Large intestine (tissue), 3 donors: ENCODE data around the gene MCTP2. TPM values are rescaled to one million over a fixed set of nuclear protein-coding genes. Genes with fewer than 3 reads are reported as not detected.

Experiments used
- DNase-seq, 2 donors: peaks; one replicate each; pipeline versions ENCODE4 v3.0.0 to v3.0.0-alpha.2; 2013
- H3K27ac ChIP-seq: one replicate; pipeline ENCODE4 v1.5.1; 2013; ENCODE audit warnings: low read length
- H3K27me3 ChIP-seq: 2 replicates; pipeline ENCODE4 v1.6.1; 2013; ENCODE audit warnings: low read length; ENCODE audit not compliant: control insufficient read depth, insufficient read depth
- H3K36me3 ChIP-seq: 2 replicates; pipeline ENCODE4 v1.6.1; 2013; ENCODE audit warnings: low read length; ENCODE audit not compliant: control insufficient read depth, insufficient read depth
- H3K4me1 ChIP-seq: one replicate; pipeline ENCODE4 v1.6.1; 2013; ENCODE audit warnings: low read length; ENCODE audit not compliant: control insufficient read depth, insufficient read depth
- H3K4me3 ChIP-seq: one replicate; pipeline ENCODE4 v1.5.1; 2013; ENCODE audit warnings: low read length
- H3K9me3 ChIP-seq: one replicate; pipeline ENCODE4 v1.6.1; 2013; ENCODE audit warnings: mild to moderate bottlenecking, low read depth, low read length, moderate library complexity; ENCODE audit not compliant: control insufficient read depth
- WGBS: methylation state at CpG from one replicate; pipeline ENCODE4 v1.1.5; 2013; ENCODE audit warnings: low lambda C conversion rate; ENCODE audit not compliant: insufficient coverage; 5-methylcytosine and 5-hydroxymethylcytosine counted together
- polyA plus RNA-seq: library from polyadenylated mRNA; unstranded; fragments of 120-200 nt; gene quantifications from one replicate; pipeline ENCODE4 v1.2.1, GENCODE V29; 2013

The MCTP2 gene
- polyA plus RNA-seq, 1 donor = 18.7 TPM

- no peak overlapping the region for H3K27ac ChIP-seq
- H3K36me3 ChIP-seq = no peaks in the 10 kb centered on the region
- H3K27me3 ChIP-seq = no peaks in the 10 kb centered on the region
- H3K9me3 ChIP-seq = no peaks in the 10 kb centered on the region
- H3K4me3 ChIP-seq = no peak overlapping the region
- H3K4me1 ChIP-seq = no peaks in the 10 kb centered on the region
- no peak for DNase-seq
Measured at GRCh38 chr15:94323076-94323475, 91.7 kb downstream of the MCTP2 start.

- no peaks in the 10 kb centered on the region for H3K9me3 ChIP-seq
- H3K27ac ChIP-seq = no peak overlapping the region
- peak; percentile 56 to 58 for DNase-seq
- H3K4me3 ChIP-seq = no peak overlapping the region
- no peaks in the 10 kb centered on the region for H3K27me3 ChIP-seq
- no peaks in the 10 kb centered on the region for H3K36me3 ChIP-seq
- 64% methylated on average over 2 of the region's 17 CpGs for WGBS
- H3K4me1 ChIP-seq = no peaks in the 10 kb centered on the region
Measured at GRCh38 chr15:94324117-94324826, 92.9 kb downstream of the MCTP2 start.

GRCh38 chr15:94324835-94325767 is 93.7 kb downstream of the MCTP2 start:
- Histone ChIP-seq H3K36me3 (no peaks in the 10 kb centered on the region), H3K4me1 (no peaks in the 10 kb centered on the region), H3K27me3 (no peaks in the 10 kb centered on the region), H3K27ac (no peak overlapping the region), H3K9me3 (no peaks in the 10 kb centered on the region), H3K4me3 (no peak overlapping the region)
- DNase-seq = no peak
- 100% methylated on average over 3 of the region's 15 CpGs for WGBS

- Histone ChIP-seq H3K36me3 (no peaks in the 10 kb centered on the region), H3K9me3 (no peaks in the 10 kb centered on the region), H3K4me3 (no peak overlapping the region), H3K4me1 (no peaks in the 10 kb centered on the region), H3K27me3 (no peaks in the 10 kb centered on the region), H3K27ac (no peak overlapping the region)
- DNase-seq = no peak
- WGBS = 80% methylated on average over 1 of the region's 2 CpGs
Measured at GRCh38 chr15:94327356-94327936, 96.1 kb downstream of the MCTP2 start.

- H3K36me3 ChIP-seq = no peaks in the 10 kb centered on the region
- no peak for DNase-seq
- no peak overlapping the region for H3K27ac ChIP-seq
- H3K27me3 ChIP-seq = no peaks in the 10 kb centered on the region
- no peaks in the 10 kb centered on the region for H3K4me1 ChIP-seq
- H3K4me3 ChIP-seq = no peak overlapping the region
- WGBS = no CpG with 5 or more reads among the region's 3 CpGs
- H3K9me3 ChIP-seq = no peaks in the 10 kb centered on the region
Measured at GRCh38 chr15:94331731-94332130, 100.4 kb downstream of the MCTP2 start.

- no peaks in the 10 kb centered on the region for H3K4me1 ChIP-seq
- no peak overlapping the region for H3K4me3 ChIP-seq
- no peak overlapping the region for H3K27ac ChIP-seq
- 100% methylated on average over 3 of the region's 3 CpGs for WGBS
- H3K36me3 ChIP-seq = no peaks in the 10 kb centered on the region
- DNase-seq = no peak
- H3K9me3 ChIP-seq = no peaks in the 10 kb centered on the region
- H3K27me3 ChIP-seq = no peaks in the 10 kb centered on the region
Measured at GRCh38 chr15:94335616-94336015, 104.3 kb downstream of the MCTP2 start.

- Histone ChIP-seq H3K27me3 (no peaks in the 10 kb centered on the region), H3K4me1 (no peaks in the 10 kb centered on the region), H3K27ac (no peak overlapping the region), H3K4me3 (no peak overlapping the region), H3K9me3 (no peaks in the 10 kb centered on the region), H3K36me3 (no peaks in the 10 kb centered on the region)
- DNase-seq = no peak
- 100% methylated on average over 3 of the region's 13 CpGs for WGBS
Measured at GRCh38 chr15:94336817-94337467, 105.6 kb downstream of the MCTP2 start.

GRCh38 chr15:94338243-94338846 is 107.0 kb downstream of the MCTP2 start:
- no peak for DNase-seq

GRCh38 chr15:94346282-94346681 is 114.9 kb downstream of the MCTP2 start:
- no peaks in the 10 kb centered on the region for H3K36me3 ChIP-seq
- H3K4me1 ChIP-seq = no peaks in the 10 kb centered on the region
- H3K4me3 ChIP-seq = no peak overlapping the region
- DNase-seq = no peak
- 60% methylated on average over 1 of the region's 4 CpGs for whole genome bisulfite sequencing
- no peak overlapping the region for H3K27ac ChIP-seq
- no peaks in the 10 kb centered on the region for H3K27me3 ChIP-seq
- no peaks in the 10 kb centered on the region for H3K9me3 ChIP-seq

More at GRCh38 chr15:94338243-94338846, 107.0 kb downstream of the MCTP2 start:
- Histone ChIP-seq H3K4me1 (no peaks in the 10 kb centered on the region), H3K27ac (no peak overlapping the region), H3K4me3 (no peak overlapping the region), H3K9me3 (no peaks in the 10 kb centered on the region), H3K36me3 (no peaks in the 10 kb centered on the region), H3K27me3 (no peaks in the 10 kb centered on the region)
- WGBS = no CpG with 5 or more reads among the region's 16 CpGs

- no CpG with 5 or more reads among the region's 2 CpGs for WGBS
- Histone ChIP-seq H3K4me3 (no peak overlapping the region), H3K27ac (no peak overlapping the region), H3K27me3 (no peaks in the 10 kb centered on the region), H3K9me3 (no peaks in the 10 kb centered on the region), H3K36me3 (no peaks in the 10 kb centered on the region), H3K4me1 (no peaks in the 10 kb centered on the region)
- no peak for DNase-seq
Measured at GRCh38 chr15:94348084-94348483, 116.7 kb downstream of the MCTP2 start.
